ENCODE results near the gene FREY1.

Gene FREY1

GRCh38 chr11:45860764-45861510 is 46.1 kb downstream of the FREY1 start:
- DNase-seq, result no peak

- no peak for DNase-seq
Observed at GRCh38 chr11:45860348-45860747, 46.7 kb downstream of the FREY1 start.

GRCh38 chr11:45859661-45860140 is 47.4 kb downstream of the FREY1 start:
- peak; percentile 87 to 92 for DNase-seq

GRCh38 chr11:45858751-45859398 is 48.2 kb downstream of the FREY1 start:
- no peak for DNase-seq

GRCh38 chr11:45857961-45858474 is 49.1 kb downstream of the FREY1 start:
- no peak for DNase-seq
